NCI-H2171 treated with DMSO at 0.1 percent for 48 hours (cell line): ENCODE results near the gene ZBED5.

Experiments
- DNase-seq: peaks from one replicate; lab custom pipeline; 2025; lab: John Stamatoyannopoulos, UW

Gene ZBED5

GRCh38 chr11:10878408-10879214 is 20.8 kb upstream of the ZBED5 start:
- peak; percentile 41 for DNase-seq

- DNase-seq, result no peak
These were observed 18.3 kb upstream of the ZBED5 start for GRCh38 chr11:10876158-10876557.

DNA sequence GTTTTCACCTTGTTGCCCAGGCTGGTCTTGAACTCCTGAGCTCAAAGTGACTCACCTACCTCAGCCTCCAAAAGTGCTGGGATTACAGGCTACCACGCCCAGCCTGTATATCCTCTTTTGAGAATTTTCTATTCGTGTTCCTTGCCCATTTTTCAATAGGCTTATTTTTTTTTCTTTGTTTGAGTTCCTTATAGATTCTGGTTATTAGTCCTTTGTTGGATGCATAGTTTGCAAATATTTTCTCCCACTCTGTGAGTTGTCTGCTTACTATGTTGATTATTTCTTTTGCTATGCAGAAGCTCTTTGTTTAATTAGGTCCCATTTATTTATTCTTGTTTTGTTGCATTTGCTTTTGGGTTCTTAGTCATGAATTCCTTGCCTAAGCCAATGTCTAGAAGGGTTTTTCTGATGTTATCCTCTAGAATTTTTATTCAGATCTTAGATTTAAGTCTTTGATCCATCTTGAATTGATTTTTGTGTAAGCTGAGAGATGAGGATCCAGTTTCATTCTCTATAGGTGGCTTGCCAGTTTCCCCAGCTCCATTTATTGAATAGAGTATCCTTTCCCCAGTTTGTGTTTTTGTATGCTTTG is 17.7 kb upstream of the ZBED5 start:
- DNase-seq, result no peak

DNA sequence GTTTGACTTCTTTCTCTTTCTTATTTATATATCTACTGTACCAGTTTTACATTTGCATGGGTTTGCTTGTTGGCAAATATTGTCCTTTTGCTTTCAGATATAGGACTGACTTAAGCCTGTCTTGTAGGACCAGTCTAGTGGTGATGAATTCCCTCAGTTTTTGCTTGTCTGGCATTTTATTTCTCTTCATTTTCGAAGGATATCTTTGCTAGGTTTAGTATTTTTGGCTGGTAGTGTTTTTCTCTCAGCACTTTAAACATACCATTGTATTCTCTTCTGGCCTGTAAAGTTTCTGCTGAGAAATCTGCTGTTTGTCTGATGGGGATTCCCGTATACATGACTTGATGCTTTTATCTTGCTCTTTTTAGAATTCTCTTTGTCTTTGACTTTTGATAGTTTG is 14.2 kb upstream of the ZBED5 start:
- DNase-seq, result no peak

- DNase-seq, result no peak
These were observed 10.5 kb upstream of the ZBED5 start for GRCh38 chr11:10868352-10868751.

- DNase-seq, result no peak
These were observed 9.1 kb upstream of the ZBED5 start for GRCh38 chr11:10866893-10867331.

DNA sequence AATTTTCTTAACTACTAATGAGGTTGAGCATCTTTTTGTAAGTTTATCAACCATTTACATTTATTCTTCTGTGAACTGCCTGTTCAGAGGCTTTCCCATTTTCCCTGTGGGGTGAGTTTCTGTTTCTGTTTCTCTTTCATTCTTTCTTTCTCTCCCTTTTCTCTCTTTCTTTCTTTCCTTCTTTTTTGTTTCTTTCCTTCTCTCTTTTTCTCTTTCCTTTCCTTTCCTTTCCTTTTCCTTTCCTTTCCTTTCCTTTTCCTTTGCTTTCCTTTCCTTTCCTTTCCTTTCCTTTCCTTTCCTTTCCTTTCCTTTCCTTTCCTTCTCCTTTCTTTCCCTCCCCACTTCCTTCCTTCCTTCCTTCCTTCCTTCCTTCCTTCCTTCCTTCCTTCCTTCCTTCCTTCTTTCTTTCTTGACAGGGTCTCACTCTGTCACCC is 8.0 kb upstream of the ZBED5 start:
- DNase-seq, result no peak

DNA sequence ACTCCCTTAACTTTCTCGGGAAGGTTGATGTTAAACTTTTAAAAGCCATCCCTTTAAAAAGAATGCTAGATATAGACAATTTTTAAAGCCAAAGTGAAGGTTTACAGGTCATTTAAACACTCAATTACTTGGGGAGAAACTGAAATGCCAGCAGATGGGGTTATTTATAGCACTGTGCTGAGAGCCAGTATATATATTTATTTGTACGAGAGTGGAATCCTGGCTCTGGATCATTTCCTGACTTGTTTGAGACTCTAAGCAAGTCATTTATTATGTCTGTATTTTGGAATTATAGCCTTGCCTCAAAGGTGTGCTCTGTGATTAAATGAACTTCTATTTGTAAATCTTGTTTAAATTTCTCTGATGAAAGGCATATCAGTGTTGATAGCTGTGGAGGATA is 6.8 kb upstream of the ZBED5 start:
- DNase-seq, result no peak

- DNase-seq, result no peak
These were observed 4.6 kb upstream of the ZBED5 start for GRCh38 chr11:10862446-10862845.

DNA sequence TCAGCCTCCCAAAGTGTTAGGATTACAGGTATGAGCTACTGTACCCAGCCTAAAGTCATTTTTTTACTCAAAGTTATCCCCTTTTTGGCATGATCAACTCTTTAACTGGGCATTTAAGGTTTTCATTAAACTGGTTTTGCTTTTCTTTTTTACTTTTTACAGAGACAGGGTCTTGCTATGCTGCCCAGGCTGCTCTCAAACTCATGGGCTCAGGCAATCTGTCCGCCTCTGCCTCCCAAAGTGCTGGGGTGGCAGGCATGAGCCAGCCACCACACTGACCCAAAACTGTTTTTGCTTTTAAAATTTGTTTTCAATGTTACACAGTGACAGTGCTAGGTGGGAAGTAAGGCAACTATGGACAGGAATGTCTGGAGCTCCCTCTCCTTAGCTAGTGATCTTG is 3.9 kb upstream of the ZBED5 start:
- no peak for DNase-seq

DNA sequence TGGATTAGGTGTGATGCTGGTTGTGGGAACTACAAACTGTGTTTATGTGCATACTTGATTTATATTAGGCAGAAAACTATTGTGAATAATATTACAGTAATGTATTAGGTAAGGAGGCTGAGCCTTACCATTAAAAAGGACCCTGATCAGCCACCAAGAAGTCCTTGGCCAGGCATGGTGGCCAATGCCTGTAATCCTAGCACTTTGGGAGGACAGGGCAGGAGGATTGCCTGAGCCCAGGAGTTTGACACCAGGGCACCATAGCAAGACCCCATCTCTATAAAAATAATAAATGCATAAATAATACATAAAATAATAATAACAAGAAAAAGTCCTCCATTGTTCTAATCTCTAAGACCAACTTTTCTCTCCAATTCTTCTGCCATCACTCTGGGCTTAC is 3.2 kb upstream of the ZBED5 start:
- DNase-seq, result no peak

GRCh38 chr11:10858439-10859325 is 829 bp upstream of the ZBED5 start:
- peak; percentile 4 for DNase-seq

DNA sequence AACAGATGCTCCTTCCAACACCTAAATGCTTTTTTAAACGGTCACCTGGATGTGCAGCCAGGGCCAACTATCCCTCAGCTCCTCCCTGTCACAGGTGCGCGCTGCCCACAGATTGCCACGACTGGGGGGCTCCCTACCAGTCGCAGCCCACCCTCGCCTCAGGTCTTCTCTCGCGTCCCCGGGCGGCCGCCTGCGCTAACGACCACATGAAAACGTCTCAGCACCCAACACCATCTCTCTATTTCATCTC is 469 bp downstream of the ZBED5 start:
- no peak for DNase-seq

GRCh38 chr11:10856689-10857458 is 979 bp downstream of the ZBED5 start:
- peak; percentile 15 for DNase-seq

- DNase-seq, result no peak
These were observed 2.6 kb downstream of the ZBED5 start for GRCh38 chr11:10855295-10855694.

GRCh38 chr11:10847960-10848860 is 9.6 kb downstream of the ZBED5 start:
- no peak for DNase-seq

DNA sequence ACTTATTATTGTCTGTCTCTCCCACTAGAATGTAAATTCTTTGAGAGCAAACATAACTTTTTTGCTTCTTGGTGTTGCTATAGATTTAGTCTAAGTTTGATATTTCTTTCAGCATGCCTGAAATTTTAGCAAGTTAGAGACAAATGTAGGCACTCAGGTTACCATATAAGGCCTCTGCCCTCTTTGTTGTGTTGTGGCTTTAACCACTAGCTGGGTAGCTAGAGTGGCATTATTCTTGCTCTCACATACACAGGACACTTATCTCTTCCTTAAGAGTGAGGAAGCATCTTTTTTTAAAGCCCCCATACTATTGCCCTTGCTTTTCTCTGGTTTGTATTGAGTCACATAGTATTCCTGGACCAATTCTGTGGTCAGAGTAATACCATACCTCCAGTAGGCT is 11.2 kb downstream of the ZBED5 start:
- no peak for DNase-seq

- no peak for DNase-seq
These were observed 12.3 kb downstream of the ZBED5 start for GRCh38 chr11:10845589-10845988.

GRCh38 chr11:10844796-10845195 is 13.1 kb downstream of the ZBED5 start:
- DNase-seq, result no peak

DNA sequence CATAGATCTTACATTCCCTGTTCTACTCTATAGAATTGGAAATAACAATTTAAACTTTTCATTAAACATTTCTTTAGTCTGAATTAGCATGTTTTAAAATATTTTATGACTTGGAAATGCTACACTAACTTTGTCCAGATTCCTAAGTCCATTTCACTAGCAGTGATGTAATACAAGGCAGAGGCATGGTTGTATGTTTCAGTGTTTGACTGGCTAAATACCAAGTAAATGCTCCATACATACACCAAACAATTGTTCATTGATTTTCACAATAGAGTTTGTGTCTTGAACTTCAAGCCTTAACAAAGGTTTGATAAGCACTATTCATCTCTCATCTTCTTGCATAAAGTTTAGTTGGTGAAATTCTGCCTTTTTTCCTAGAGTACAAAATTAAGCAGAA is 13.5 kb downstream of the ZBED5 start:
- no peak for DNase-seq

DNA sequence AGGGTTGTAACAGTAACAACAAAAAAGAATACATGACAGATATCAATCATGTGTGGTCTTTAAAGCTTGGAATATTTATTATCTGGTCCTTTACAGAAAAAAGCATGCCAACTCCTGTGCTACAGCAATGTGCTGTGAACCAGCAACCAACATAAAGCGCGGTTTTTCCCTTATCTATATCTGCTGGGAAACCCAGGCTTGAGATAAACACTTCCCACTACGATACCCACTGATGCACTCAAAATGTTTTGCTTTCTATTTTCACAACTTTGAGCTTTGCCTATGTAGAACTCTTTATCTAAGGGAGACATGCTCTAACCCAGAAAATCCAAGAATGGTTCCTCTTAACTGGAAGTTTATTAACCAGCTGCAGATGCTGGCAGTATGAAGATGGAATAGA is 19.0 kb downstream of the ZBED5 start:
- DNase-seq, result no peak
